ENCODE measurements around the gene LANCL2. TPM values are rescaled to one million over a fixed set of nuclear protein-coding genes. Genes with fewer than 3 reads are reported as not detected.
A peak's percentile ranks its signal among the peaks of the same experiment; 100 is the strongest.

The LANCL2 gene
- total RNA-seq, 1 donor from 2014 or later, result 21.3 TPM

- Mint-ChIP-seq H3K4me3 (ENCODE audit: unreplicated experiment) (no peak overlapping the region), H3K36me3 (ENCODE audit: low read depth) (no peaks in the 10 kb centered on the region), H3K27ac (ENCODE audit: unreplicated experiment) (no peak overlapping the region), H3K9me3 (ENCODE audit: low read depth) (no peaks in the 10 kb centered on the region), H3K27me3 (ENCODE audit: low read depth) (no peaks in the 10 kb centered on the region), H3K4me1 (ENCODE audit: low read depth) (peaks cover 10% of the 10 kb centered on the region)
- TF ChIP-seq, protein P1, sequence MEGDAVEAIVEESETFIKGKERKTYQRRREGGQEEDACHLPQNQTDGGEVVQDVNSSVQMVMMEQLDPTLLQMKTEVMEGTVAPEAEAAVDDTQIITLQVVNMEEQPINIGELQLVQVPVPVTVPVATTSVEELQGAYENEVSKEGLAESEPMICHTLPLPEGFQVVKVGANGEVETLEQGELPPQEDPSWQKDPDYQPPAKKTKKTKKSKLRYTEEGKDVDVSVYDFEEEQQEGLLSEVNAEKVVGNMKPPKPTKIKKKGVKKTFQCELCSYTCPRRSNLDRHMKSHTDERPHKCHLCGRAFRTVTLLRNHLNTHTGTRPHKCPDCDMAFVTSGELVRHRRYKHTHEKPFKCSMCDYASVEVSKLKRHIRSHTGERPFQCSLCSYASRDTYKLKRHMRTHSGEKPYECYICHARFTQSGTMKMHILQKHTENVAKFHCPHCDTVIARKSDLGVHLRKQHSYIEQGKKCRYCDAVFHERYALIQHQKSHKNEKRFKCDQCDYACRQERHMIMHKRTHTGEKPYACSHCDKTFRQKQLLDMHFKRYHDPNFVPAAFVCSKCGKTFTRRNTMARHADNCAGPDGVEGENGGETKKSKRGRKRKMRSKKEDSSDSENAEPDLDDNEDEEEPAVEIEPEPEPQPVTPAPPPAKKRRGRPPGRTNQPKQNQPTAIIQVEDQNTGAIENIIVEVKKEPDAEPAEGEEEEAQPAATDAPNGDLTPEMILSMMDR (IDR thresholded peaks at IDR 0.05), result no peak
- no peak for DNase-seq (ENCODE audit: low spot score)
Measured at GRCh38 chr7:55343860-55344606, 21.1 kb upstream of the LANCL2 start.

GRCh38 chr7:55344840-55345239 is 20.3 kb upstream of the LANCL2 start:
- Mint-ChIP-seq H3K36me3 (ENCODE audit: low read depth) (no peaks in the 10 kb centered on the region), H3K27ac (ENCODE audit: unreplicated experiment) (no peak overlapping the region), H3K4me3 (ENCODE audit: unreplicated experiment) (no peak overlapping the region), H3K27me3 (ENCODE audit: low read depth) (peaks cover 4% of the 10 kb centered on the region), H3K9me3 (ENCODE audit: low read depth) (no peaks in the 10 kb centered on the region), H3K4me1 (ENCODE audit: low read depth) (peaks cover 15% of the 10 kb centered on the region)
- TF ChIP-seq, protein P1 (IDR thresholded peaks at IDR 0.05), result no peak
- no peak for DNase-seq (ENCODE audit: low spot score)

DNA sequence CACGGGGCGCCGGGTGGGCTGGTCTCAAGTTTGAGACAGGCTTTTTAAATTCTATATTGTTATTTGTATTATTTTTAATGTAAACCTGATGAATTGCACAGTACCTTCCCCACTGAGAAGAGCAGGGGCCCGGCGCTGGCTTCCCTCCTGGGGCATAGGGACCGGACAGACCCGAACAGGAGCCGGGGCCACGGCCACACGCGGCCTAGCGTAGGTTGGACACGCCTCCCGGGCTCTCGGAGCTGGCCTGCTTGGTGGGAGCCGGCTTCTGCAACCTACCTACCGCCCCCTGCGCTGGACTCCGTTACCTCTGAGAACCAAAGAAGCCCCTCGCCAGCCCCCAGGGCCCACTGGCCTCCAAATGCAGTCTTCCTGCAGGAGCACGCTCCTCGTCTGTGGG is 19.8 kb upstream of the LANCL2 start:
- Mint-ChIP-seq H3K27me3 (ENCODE audit: low read depth) (peaks cover 7% of the 10 kb centered on the region), H3K36me3 (ENCODE audit: low read depth) (no peaks in the 10 kb centered on the region)

DNA sequence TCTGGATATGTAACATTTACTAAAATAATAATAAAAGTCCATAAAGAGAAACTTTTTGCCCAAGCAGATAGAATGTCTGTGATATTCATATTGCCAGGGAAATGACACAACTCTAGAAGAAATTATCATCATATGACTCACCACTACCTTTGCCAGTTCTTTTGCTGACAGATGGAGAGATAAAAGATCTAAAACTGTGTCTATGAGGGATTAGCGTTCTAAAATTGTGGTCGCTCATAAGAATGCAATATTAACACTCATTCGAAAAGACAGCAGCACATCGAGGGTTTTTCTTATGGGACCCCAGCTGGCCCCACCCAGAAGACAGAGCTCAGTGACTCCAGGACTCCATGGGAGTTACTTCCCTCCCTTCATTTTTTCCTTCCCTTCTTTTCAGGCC is 16.6 kb upstream of the LANCL2 start:
- TF ChIP-seq, protein P1 (IDR thresholded peaks at IDR 0.05), result no peak
- peak overlapping the region; percentile 67 for H3K27ac Mint-ChIP-seq (ENCODE audit: unreplicated experiment)
- H3K27me3 Mint-ChIP-seq (ENCODE audit: low read depth), result peaks cover 10% of the 10 kb centered on the region
- no peaks in the 10 kb centered on the region for H3K36me3 Mint-ChIP-seq (ENCODE audit: low read depth)
- H3K4me1 Mint-ChIP-seq (ENCODE audit: low read depth), result peaks cover 18% of the 10 kb centered on the region
- no peak overlapping the region for H3K4me3 Mint-ChIP-seq (ENCODE audit: unreplicated experiment)
- no peaks in the 10 kb centered on the region for H3K9me3 Mint-ChIP-seq (ENCODE audit: low read depth)
- no peak for DNase-seq (ENCODE audit: low spot score)

More for the DNA sequence above, 19.8 kb upstream of the LANCL2 start:
- TF ChIP-seq, protein P1 (IDR thresholded peaks at IDR 0.05), result no peak
- no peaks in the 10 kb centered on the region for H3K9me3 Mint-ChIP-seq (ENCODE audit: low read depth)
- H3K4me1 Mint-ChIP-seq (ENCODE audit: low read depth), result peaks cover 15% of the 10 kb centered on the region
- H3K27ac Mint-ChIP-seq (ENCODE audit: unreplicated experiment), result no peak overlapping the region
- no peak for DNase-seq (ENCODE audit: low spot score)
- no peak overlapping the region for H3K4me3 Mint-ChIP-seq (ENCODE audit: unreplicated experiment)

DNA sequence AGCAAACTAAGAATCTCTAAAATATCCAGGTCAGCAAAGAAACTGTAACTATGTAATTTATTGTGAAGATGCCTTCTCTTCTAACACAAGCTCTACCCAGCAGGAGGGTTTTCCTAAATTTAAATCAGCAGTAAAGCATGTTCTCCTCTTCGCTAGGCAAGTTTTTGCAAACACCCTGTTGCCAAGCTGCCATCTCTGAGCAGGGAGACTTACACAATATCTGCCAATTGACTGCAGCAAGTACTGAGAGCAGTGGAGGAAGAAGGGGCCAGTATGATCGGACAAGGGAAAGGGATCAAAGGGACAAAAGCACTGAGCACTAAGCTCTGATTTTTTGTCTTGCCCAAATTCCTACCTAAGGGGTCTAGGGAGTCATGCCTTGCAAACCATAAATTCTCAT is 16.0 kb upstream of the LANCL2 start:
- DNase-seq (ENCODE audit: low spot score), result no peak
- H3K27ac Mint-ChIP-seq (ENCODE audit: unreplicated experiment), result peak overlapping the region; percentile 67
- no peak overlapping the region for H3K4me3 Mint-ChIP-seq (ENCODE audit: unreplicated experiment)
- TF ChIP-seq, protein P1 (IDR thresholded peaks at IDR 0.05), result no peak
- no peaks in the 10 kb centered on the region for H3K36me3 Mint-ChIP-seq (ENCODE audit: low read depth)
- H3K9me3 Mint-ChIP-seq (ENCODE audit: low read depth), result no peaks in the 10 kb centered on the region
- peaks cover 18% of the 10 kb centered on the region for H3K4me1 Mint-ChIP-seq (ENCODE audit: low read depth)
- peaks cover 13% of the 10 kb centered on the region for H3K27me3 Mint-ChIP-seq (ENCODE audit: low read depth)

Data from chondrocyte (in vitro differentiated cells).